HG02798 (cell line): Measurements from ENCODE around the gene CGN.
A peak's percentile ranks its signal among the peaks of the same experiment; 100 is the strongest.

Experiments
- ATAC-seq: cut with Tn5 transposase; IDR thresholded peaks from one replicate; pipeline ENCODE4 v1.9.1; 2021; ENCODE audit warnings: mild to moderate bottlenecking; ENCODE audit not compliant: unreplicated experiment, poor library complexity

CGN gene, protein sequence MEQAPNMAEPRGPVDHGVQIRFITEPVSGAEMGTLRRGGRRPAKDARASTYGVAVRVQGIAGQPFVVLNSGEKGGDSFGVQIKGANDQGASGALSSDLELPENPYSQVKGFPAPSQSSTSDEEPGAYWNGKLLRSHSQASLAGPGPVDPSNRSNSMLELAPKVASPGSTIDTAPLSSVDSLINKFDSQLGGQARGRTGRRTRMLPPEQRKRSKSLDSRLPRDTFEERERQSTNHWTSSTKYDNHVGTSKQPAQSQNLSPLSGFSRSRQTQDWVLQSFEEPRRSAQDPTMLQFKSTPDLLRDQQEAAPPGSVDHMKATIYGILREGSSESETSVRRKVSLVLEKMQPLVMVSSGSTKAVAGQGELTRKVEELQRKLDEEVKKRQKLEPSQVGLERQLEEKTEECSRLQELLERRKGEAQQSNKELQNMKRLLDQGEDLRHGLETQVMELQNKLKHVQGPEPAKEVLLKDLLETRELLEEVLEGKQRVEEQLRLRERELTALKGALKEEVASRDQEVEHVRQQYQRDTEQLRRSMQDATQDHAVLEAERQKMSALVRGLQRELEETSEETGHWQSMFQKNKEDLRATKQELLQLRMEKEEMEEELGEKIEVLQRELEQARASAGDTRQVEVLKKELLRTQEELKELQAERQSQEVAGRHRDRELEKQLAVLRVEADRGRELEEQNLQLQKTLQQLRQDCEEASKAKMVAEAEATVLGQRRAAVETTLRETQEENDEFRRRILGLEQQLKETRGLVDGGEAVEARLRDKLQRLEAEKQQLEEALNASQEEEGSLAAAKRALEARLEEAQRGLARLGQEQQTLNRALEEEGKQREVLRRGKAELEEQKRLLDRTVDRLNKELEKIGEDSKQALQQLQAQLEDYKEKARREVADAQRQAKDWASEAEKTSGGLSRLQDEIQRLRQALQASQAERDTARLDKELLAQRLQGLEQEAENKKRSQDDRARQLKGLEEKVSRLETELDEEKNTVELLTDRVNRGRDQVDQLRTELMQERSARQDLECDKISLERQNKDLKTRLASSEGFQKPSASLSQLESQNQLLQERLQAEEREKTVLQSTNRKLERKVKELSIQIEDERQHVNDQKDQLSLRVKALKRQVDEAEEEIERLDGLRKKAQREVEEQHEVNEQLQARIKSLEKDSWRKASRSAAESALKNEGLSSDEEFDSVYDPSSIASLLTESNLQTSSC

DNA sequence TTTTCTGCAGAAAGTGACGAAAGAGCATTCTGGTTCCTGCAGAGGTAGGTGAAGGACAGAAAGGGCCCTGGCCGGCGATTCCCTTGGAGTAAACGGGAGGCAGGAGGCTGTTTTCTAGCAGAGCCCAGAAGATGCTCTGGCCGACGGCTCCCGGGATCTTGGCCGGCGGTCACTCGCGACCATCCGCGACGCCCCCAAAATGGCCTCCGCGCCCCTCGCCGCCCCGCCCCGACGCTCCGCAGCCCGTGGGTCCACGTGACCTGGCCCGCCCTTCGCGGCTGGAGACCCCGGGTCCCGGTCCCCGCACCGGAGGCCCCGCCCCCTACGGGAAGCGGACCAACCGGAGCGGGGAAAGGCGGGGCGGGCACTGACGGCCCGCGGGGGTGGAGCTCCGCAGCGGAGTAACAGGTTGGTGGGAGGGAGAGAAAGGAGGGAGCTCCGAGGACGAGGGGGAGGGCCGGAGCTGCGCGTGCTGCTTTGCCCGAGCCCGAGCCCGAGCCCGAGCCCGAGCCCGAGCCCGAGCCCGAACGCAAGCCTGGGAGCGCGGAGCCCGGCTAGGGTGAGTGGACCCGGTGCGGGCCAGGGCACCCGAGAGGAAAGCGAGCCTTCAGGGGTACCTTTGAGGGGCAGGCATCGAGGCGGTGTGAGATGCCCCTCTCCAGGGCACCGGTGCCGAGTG, at the start of gene CGN:
Gene CGN (plus strand): TSS at position 431 of the 679 bp plus-strand sequence. CDS start 7,133 bp downstream, outside the sequence.
- peak; percentile 94 for ATAC-seq

DNA sequence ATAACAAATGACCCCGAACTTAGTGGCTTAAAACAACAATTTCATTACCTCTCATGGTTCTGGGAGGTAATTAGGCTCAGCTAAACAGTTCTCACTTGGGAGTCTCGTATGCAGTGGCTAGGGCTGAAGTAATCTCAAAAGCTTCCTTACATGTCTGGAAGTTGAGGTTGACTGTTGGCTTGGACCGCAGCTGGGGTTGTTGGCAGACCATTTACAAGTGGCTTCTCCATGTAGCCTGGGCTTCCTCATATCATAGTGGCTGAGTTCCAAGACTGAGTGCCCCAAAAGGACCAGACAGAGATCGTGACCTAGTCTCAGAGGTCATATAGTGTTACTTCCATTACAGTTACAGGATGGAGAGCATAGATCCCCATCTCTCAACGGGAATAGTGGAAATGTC, 49.5 kb upstream of the CGN start:
- ATAC-seq, result no peak

GRCh38 chr1:151465026-151465425, 46.2 kb upstream of the CGN start:
- no peak for ATAC-seq

- no peak for ATAC-seq
Observed at GRCh38 chr1:151472856-151473731, 38.1 kb upstream of the CGN start.

GRCh38 chr1:151474745-151475144, 36.4 kb upstream of the CGN start:
- no peak for ATAC-seq

DNA sequence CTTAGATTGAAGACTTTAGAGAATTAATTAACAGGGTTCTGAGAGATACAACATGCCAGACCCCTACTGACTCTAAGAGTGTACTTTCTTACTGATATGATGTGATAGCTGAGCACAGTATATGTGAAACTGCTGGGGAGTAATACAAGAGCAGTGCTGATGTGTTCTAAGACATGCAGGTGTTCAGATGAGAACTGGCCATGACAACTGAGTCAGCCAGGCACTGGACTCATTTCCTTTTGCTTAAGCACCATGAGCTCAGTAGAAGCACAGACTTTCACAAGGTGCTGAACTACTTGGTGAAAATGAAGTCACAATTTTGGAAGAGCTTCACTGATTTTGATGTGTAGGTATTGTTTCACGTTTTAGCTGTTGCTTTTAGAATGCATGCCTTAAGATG, 36.0 kb upstream of the CGN start:
- ATAC-seq, result peak; percentile 78

GRCh38 chr1:151476083-151476482, 35.1 kb upstream of the CGN start:
- ATAC-seq, result no peak

DNA sequence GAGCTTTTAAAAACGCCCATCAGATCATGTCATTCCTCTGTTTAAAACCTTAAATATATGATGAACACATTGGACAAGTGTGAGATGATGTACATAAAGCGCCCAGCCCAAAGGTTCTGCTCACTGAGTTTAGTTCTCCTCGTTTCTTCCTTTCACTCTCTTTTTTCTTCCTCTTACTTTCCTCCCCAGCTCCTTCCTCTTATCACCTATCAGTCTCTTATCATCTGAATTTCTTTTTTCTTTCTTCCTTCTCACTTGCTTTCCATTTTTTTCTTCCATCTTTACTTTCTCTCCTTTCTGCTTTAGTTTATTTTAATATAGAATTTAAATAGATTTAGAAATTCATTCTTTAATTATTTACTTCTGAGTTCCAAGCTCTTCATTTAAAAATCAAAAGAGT, 34.1 kb upstream of the CGN start:
- no peak for ATAC-seq

GRCh38 chr1:151478140-151478812, 32.9 kb upstream of the CGN start:
- ATAC-seq, result no peak

- ATAC-seq, result no peak
Observed at GRCh38 chr1:151478923-151479322, 32.3 kb upstream of the CGN start.

GRCh38 chr1:151479462-151479861, 31.7 kb upstream of the CGN start:
- no peak for ATAC-seq

DNA sequence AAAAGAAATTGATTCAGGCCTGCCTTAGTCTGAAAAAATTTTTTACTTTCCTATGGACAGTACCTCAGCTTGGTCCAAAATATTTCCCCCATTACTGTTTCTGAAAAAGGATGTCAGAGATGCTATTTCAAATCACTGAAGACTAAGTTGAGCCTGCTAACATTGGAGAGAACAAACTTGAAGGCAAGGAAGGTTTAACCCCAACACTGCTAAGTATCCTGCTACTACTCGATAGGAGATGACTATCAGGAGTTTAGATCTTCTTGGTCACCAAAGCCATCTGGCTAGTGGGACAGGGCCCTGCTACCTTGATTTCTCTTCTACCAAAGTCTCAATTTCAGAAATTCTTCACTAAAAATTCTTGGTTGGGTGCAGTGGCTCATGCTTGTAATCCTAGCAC, 29.2 kb upstream of the CGN start:
- no peak for ATAC-seq

DNA sequence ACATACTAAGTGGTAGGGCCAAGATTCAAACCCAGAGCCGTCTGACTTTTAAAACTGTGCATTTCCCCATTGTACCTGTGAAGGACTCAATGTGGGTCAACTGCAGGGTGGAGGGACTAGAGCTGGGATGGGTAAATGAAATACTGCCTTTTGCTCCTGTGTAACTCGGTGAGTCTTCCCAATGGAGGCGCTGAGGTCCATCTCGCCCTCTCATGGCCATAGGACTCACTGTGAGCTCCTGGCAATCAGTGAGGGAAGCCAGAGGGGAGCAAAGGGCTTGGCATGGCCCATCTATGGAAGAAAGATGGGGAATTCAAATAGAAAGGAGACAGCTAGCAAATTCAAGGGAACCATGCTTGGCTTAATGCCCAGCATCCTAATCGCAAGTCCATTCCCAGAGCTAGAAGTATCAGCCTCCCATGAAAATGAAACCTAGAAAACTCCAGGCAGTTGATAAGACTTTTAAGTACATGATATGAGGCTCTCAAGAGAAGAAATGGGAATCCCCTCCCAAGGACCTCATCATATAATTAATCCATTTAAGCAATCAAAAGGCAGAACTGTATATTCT, 25.4 kb upstream of the CGN start:
- ATAC-seq, result no peak

DNA sequence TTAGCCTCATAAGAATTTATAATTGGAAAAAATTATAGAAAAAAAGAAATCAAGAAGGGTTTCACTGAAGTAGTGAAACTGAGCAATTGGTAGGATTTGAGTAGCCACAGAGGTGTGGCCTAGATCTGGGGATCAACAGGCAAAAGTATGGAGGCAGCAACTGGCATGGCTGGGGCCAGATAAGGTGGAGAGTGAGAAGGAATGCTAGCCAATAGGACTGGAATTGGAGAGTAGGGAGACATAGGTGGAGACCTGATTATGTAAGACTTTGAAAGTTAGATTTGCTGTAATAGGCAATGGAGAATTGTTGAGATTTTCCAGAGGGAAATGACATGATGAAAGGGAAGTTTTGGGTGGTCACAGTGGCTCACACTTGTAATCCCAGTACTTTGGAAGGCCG, 24.6 kb upstream of the CGN start:
- ATAC-seq, result no peak

GRCh38 chr1:151491641-151492040, 19.5 kb upstream of the CGN start:
- ATAC-seq, result no peak

- ATAC-seq, result no peak
Observed at GRCh38 chr1:151492120-151492519, 19.1 kb upstream of the CGN start.

- ATAC-seq, result no peak
Observed at GRCh38 chr1:151493042-151493441, 18.1 kb upstream of the CGN start.

DNA sequence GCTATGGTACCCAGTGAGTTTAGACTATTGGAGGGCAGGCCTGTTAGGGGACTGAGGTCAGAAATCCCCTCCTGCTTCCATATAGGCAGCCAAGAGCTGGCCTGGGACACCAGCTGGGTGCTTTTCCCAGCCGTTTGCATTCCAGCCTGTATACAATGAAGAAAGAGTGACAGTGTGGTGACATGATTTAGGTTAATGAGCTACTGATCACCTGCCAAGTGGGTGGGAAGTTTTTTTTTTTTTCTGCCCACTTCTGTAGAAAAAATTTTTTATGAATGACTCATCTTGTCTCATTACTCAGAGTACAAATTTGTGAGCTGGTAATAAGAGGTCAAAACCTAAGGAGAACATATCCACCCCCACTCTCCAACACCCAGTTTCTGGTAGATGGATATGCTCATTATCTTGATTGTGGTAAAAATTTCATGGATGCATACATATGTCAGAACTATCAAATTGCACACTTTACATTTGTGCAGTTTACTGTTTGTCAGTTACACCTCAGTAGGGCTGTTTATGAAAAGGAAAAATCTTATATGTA, 16.4 kb upstream of the CGN start:
- ATAC-seq, result no peak
